ENCODE data around the gene PRIMPOL.

- TF ChIP-seq CTCF (IDR thresholded peaks at IDR 0.05) (no peak), POLR2A (IDR thresholded peaks at IDR 0.05) (no peak)
Measured at GRCh38 chr4:184688005-184688404, 38.5 kb downstream of the PRIMPOL start.

Data from breast epithelium (tissue), 3 donors.